Left lung (tissue), 10 donors: ENCODE results near the gene CTNNAL1. TPM values are rescaled to one million over a fixed set of nuclear protein-coding genes. Genes with fewer than 3 reads are reported as not detected.

ENCODE experiments used
- ATAC-seq: fragments of 200-7000 bp; cut with Tn5 transposase; one replicate; pipeline ENCODE4 v1.9.1; 2020; ENCODE audit warnings: moderate library complexity
- DNase-seq, 4 donors: peaks; one replicate each; pipeline ENCODE4 v3.0.0-alpha.2; 2013 to 2020
- H3K27ac ChIP-seq, 2 donors: fragments of 200-600 bp; sonication (generic) in 1 of 2; one replicate each; pipeline versions ENCODE4 v1.5.0 to v1.8.0; 2020 to 2021
- H3K27me3 ChIP-seq, 2 donors: fragments of 200-600 bp; sonication (generic) in 1 of 2; one replicate each; pipeline versions ENCODE4 v1.5.0 to v1.8.0; 2020 to 2021
- H3K36me3 ChIP-seq, 2 donors: fragments of 200-600 bp; sonication (generic) in 1 of 2; one replicate each; pipeline versions ENCODE4 v1.5.0 to v1.8.0; 2020 to 2021
- H3K4me1 ChIP-seq, 2 donors: fragments of 200-600 bp; one replicate each; pipeline ENCODE4 v1.8.0; 2021
- H3K4me3 ChIP-seq, 2 donors: fragments of 200-600 bp; sonication (generic) in 1 of 2; one replicate each; pipeline versions ENCODE4 v1.5.0 to v1.8.0; 2020 to 2021; ENCODE audit warnings: mild to moderate bottlenecking in 1 of 2
- H3K9me3 ChIP-seq, 2 donors: fragments of 200-600 bp; sonication (generic) in 1 of 2; one replicate each; pipeline versions ENCODE4 v1.5.0 to v1.8.0; 2020 to 2021
- intact Hi-C, 2 donors: fragments of 100-400 bp; cut with DNase I; formaldehyde crosslinking; loops; one replicate each; pipeline versions ENCODE4 v1.11.2 to v1.14.2; 2022
- polyA plus RNA-seq, 6 donors: library from polyadenylated mRNA; unstranded; fragments of 120-200 nt; gene quantifications; one replicate each; pipeline ENCODE4 v1.2.1, GENCODE V29; 2013; ENCODE audit not compliant: insufficient read length in 6 of 6
- total RNA-seq, 2 donors: library from RNA; stranded (reverse); fragmentation: NEBNext Ultra II Directional; extraction: Animal tissue kit (Norgen Biotek cat#: 25700); gene quantifications; one replicate each; pipeline ENCODE4 v1.2.1, GENCODE V29; 2021
- TF ChIP-seq, protein P1 (sequence below), 2 donors: fragments of 200-600 bp; sonication (generic) in 1 of 2; IDR thresholded peaks; one replicate each; pipeline versions ENCODE4 v1.5.0 to v1.8.0; 2021; ENCODE audit warnings: antibody characterized with exemption in 2 of 2
- donor health status: DM: no; HTN: yes; CAD: no.
- donor health status: DM: no; HTN: no; CAD: no.

CTNNAL1 gene
- total and polyA plus RNA-seq, 8 donors: 47.7 to 102 (median 87.8) TPM

DNA sequence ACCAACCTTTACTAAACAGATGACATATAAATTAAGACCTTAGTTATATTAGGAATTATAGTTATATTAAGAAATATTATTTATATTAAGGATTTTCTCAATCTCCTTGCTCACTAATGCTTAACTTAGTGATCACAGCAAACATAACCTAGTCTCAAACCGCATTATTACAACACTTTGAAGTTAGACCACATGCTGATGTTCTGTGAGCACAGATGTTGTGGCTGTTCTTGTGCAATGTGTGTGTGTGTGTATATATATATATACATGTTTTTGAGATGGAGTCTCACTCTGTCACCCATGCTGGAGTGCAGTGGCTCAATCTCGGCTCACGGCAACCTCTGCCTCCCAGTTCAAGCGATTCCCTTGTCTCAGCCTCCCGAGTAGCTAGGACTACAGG lies 99.9 kb downstream of the CTNNAL1 start:
- no peaks in the 10 kb centered on the region for H3K9me3 ChIP-seq
- no peak for ATAC-seq
- no peak for DNase-seq
- H3K27me3 ChIP-seq: no peaks in the 10 kb centered on the region
- H3K4me3 ChIP-seq: no peak overlapping the region
- H3K36me3 ChIP-seq: peaks cover 0 to 88% of the 10 kb centered on the region in 2 donors
- intact Hi-C loops: no loop called here
- TF ChIP-seq, protein P1, sequence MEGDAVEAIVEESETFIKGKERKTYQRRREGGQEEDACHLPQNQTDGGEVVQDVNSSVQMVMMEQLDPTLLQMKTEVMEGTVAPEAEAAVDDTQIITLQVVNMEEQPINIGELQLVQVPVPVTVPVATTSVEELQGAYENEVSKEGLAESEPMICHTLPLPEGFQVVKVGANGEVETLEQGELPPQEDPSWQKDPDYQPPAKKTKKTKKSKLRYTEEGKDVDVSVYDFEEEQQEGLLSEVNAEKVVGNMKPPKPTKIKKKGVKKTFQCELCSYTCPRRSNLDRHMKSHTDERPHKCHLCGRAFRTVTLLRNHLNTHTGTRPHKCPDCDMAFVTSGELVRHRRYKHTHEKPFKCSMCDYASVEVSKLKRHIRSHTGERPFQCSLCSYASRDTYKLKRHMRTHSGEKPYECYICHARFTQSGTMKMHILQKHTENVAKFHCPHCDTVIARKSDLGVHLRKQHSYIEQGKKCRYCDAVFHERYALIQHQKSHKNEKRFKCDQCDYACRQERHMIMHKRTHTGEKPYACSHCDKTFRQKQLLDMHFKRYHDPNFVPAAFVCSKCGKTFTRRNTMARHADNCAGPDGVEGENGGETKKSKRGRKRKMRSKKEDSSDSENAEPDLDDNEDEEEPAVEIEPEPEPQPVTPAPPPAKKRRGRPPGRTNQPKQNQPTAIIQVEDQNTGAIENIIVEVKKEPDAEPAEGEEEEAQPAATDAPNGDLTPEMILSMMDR (IDR thresholded peaks at IDR 0.05): no peak
- no peak overlapping the region for H3K27ac ChIP-seq
- no peaks in the 10 kb centered on the region for H3K4me1 ChIP-seq

DNA sequence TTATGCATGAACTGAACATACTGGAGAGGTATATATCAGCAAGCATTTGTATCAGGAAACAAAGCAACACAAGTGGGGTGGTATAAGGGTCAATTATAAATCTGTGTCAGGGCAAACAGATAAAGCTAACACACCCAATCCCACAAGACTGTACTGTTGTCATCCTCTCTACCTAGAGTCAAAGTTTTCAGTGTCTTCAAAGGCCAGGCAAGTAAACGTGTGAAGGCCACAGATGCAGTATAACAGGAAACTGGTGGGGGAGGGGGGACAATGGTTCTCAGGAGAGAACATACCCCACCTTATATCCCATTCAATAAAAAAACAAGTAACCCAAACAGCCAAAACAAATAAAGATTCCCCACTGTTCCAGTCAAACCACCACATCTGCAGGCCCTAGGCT lies 101.5 kb downstream of the CTNNAL1 start:
- no peak overlapping the region for H3K27ac ChIP-seq
- no peak overlapping the region for H3K4me3 ChIP-seq
- ATAC-seq (no peak), DNase-seq (no peak)
- peaks cover 0 to 88% of the 10 kb centered on the region in 2 donors for H3K36me3 ChIP-seq
- H3K4me1 ChIP-seq: no peaks in the 10 kb centered on the region
- TF ChIP-seq, protein P1 (IDR thresholded peaks at IDR 0.05): no peak
- no peaks in the 10 kb centered on the region for H3K9me3 ChIP-seq
- H3K27me3 ChIP-seq: no peaks in the 10 kb centered on the region
- intact Hi-C loops: no loop called here

DNA sequence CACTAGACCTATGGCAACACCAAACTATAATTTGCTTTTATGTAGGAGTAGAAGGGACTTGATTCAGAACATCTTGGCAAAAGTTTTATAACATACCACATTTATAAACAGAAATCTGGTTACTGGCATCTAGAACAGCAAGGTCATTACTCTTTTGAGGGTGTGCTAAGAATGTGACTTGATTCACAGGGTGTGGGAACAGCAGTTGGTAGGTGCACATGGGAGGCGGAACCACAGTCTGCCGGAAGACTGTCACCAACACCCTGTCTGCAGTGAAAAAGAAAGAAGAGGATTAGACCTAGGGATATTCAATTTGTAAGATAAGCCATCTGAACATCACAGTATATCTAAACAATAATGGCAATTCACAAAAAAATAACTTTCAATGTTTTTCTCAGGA lies 102.4 kb downstream of the CTNNAL1 start:
- no peak for ATAC-seq
- H3K27me3 ChIP-seq: no peaks in the 10 kb centered on the region
- DNase-seq: no peak
- intact Hi-C loops: no loop called here
- H3K4me3 ChIP-seq: no peak overlapping the region
- TF ChIP-seq, protein P1 (IDR thresholded peaks at IDR 0.05): no peak
- H3K4me1 ChIP-seq: no peaks in the 10 kb centered on the region
- no peak overlapping the region for H3K27ac ChIP-seq
- H3K36me3 ChIP-seq: peaks cover 0 to 88% of the 10 kb centered on the region in 2 donors
- H3K9me3 ChIP-seq: no peaks in the 10 kb centered on the region

DNA sequence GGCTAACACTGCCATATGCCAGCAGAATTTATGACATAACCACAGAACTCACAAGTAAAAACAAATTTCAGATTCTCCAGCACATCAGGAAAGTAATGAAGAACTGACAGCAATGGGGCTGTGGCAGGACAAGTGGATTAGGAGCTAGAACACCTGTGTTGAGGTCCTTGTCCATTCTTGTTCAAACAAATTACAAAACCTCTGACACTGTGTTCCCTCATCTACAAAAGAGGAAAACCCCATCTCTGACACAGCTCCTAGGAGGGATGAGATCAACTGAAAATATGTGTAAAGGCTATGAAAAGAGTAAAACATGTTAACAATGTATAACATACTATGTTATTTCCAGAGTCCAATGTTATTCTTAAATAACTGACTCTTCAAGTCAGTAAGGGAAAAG lies 102.9 kb downstream of the CTNNAL1 start:
- intact Hi-C loops: no loop called here
- Histone ChIP-seq H3K36me3 (peaks cover 0 to 88% of the 10 kb centered on the region in 2 donors), H3K9me3 (no peaks in the 10 kb centered on the region), H3K27me3 (no peaks in the 10 kb centered on the region), H3K4me1 (no peaks in the 10 kb centered on the region), H3K4me3 (no peak overlapping the region), H3K27ac (no peak overlapping the region)
- TF ChIP-seq, protein P1 (IDR thresholded peaks at IDR 0.05): no peak
- DNase-seq (no peak), ATAC-seq (no peak)

DNA sequence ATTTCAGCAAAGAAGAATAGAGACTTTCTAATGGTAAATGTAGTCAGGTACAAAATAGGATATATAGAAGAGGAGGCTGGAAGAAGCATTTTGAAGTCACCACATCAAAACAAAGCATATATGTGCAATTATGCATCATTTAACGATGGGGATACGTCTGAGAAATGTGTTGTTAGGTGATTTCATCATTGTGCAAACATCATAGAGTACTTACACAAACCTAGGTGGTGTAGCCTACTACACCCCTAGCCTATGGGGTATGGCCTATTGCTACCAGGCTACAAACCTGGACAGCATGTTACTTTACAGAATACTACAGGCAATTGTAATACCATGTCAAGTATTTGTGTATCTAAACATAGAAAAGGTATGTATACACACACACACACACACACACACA lies 107.8 kb downstream of the CTNNAL1 start:
- no peak for DNase-seq
- TF ChIP-seq, protein P1 (IDR thresholded peaks at IDR 0.05): no peak
- H3K27ac ChIP-seq: no peak overlapping the region
- ATAC-seq: no peak
- intact Hi-C loops: no loop called here
- H3K9me3 ChIP-seq: no peaks in the 10 kb centered on the region
- peaks cover 0 to 94% of the 10 kb centered on the region in 2 donors for H3K36me3 ChIP-seq
- H3K4me1 ChIP-seq: no peaks in the 10 kb centered on the region
- H3K27me3 ChIP-seq: no peaks in the 10 kb centered on the region
- no peak overlapping the region for H3K4me3 ChIP-seq
